Parathyroid adenoma (tissue), 2 donors: ENCODE results near the gene CDX1.

Experiments
- H2AFZ ChIP-seq: fragments of 300-600 bp; sonication (generic); one replicate; pipeline ENCODE4 v1.7.0; 2017; ENCODE audit warnings: antibody characterized with exemption, mild to moderate bottlenecking
- H3K27ac ChIP-seq: fragments of 300-600 bp; sonication (generic); one replicate; pipeline ENCODE4 v1.7.0; 2017
- H3K27me3 ChIP-seq: fragments of 300-600 bp; sonication (generic); one replicate; pipeline ENCODE4 v1.7.0; 2017; ENCODE audit warnings: low read length; ENCODE audit not compliant: control insufficient read depth, insufficient read depth
- H3K36me3 ChIP-seq: fragments of 300-600 bp; sonication (generic); one replicate; pipeline ENCODE4 v1.7.0; 2017; ENCODE audit warnings: low read length; ENCODE audit not compliant: control insufficient read depth, insufficient read depth
- H3K4me1 ChIP-seq: fragments of 300-600 bp; sonication (generic); one replicate; pipeline ENCODE4 v1.7.0; 2017; ENCODE audit warnings: control low read depth
- H3K4me2 ChIP-seq: fragments of 300-600 bp; sonication (generic); one replicate; pipeline ENCODE4 v1.7.0; 2017; ENCODE audit warnings: low read length
- H3K4me3 ChIP-seq: fragments of 300-600 bp; sonication (generic); one replicate; pipeline ENCODE4 v1.7.0; 2017; ENCODE audit warnings: low read depth, low read length
- H3K79me2 ChIP-seq: fragments of 300-600 bp; sonication (generic); one replicate; pipeline ENCODE4 v1.7.0; 2017; ENCODE audit warnings: control low read depth
- H3K9ac ChIP-seq: fragments of 300-600 bp; sonication (generic); one replicate; pipeline ENCODE4 v1.7.0; 2017; ENCODE audit warnings: mild to moderate bottlenecking
- H3K9me3 ChIP-seq: fragments of 300-600 bp; sonication (generic); one replicate; pipeline ENCODE4 v1.7.0; 2017; ENCODE audit warnings: low read length; ENCODE audit not compliant: control insufficient read depth
- CTCF ChIP-seq: fragments of 300-600 bp; sonication (generic); IDR thresholded peaks from one replicate; pipeline ENCODE4 v1.7.0; 2017; ENCODE audit warnings: antibody characterized with exemption, mild to moderate bottlenecking
- donor health status: primary hyperparathyroidism.

Gene CDX1

GRCh38 chr5:150125334-150125733, 41.2 kb upstream of the CDX1 start:
- H3K27me3 ChIP-seq, result no peaks in the 10 kb centered on the region
- no peak overlapping the region for H3K4me2 ChIP-seq
- no peak overlapping the region for H3K4me3 ChIP-seq
- no peak overlapping the region for H3K27ac ChIP-seq
- no peaks in the 10 kb centered on the region for H3K36me3 ChIP-seq
- no peak for TF ChIP-seq CTCF
- H2AFZ ChIP-seq, result no peak overlapping the region
- H3K79me2 ChIP-seq, result no peaks in the 10 kb centered on the region
- no peaks in the 10 kb centered on the region for H3K9me3 ChIP-seq
- H3K9ac ChIP-seq, result no peak overlapping the region
- H3K4me1 ChIP-seq, result peaks cover 5% of the 10 kb centered on the region

GRCh38 chr5:150126199-150126920, 40.2 kb upstream of the CDX1 start:
- Histone ChIP-seq H3K4me2 (no peak overlapping the region), H3K9me3 (no peaks in the 10 kb centered on the region), H3K4me3 (no peak overlapping the region), H3K9ac (no peak overlapping the region), H3K36me3 (no peaks in the 10 kb centered on the region), H3K27me3 (no peaks in the 10 kb centered on the region), H3K79me2 (no peaks in the 10 kb centered on the region), H3K27ac (no peak overlapping the region), H3K4me1 (peaks cover 5% of the 10 kb centered on the region), H2AFZ (no peak overlapping the region)
- no peak for TF ChIP-seq CTCF

- no peak overlapping the region for H3K4me3 ChIP-seq
- H3K9ac ChIP-seq, result no peak overlapping the region
- H3K36me3 ChIP-seq, result no peaks in the 10 kb centered on the region
- H3K27me3 ChIP-seq, result no peaks in the 10 kb centered on the region
- H3K79me2 ChIP-seq, result no peaks in the 10 kb centered on the region
- no peak overlapping the region for H3K4me2 ChIP-seq
- H3K4me1 ChIP-seq, result peaks cover 5% of the 10 kb centered on the region
- no peak overlapping the region for H3K27ac ChIP-seq
- no peak for TF ChIP-seq CTCF
- no peaks in the 10 kb centered on the region for H3K9me3 ChIP-seq
- no peak overlapping the region for H2AFZ ChIP-seq
Observed at GRCh38 chr5:150126921-150127265, 39.7 kb upstream of the CDX1 start.

- H3K27ac ChIP-seq, result no peak overlapping the region
- peak overlapping the region; percentile 44 for H3K4me2 ChIP-seq
- H2AFZ ChIP-seq, result peak overlapping the region; percentile 90
- H3K9me3 ChIP-seq, result no peaks in the 10 kb centered on the region
- H3K9ac ChIP-seq, result no peak overlapping the region
- H3K4me3 ChIP-seq, result no peak overlapping the region
- no peak for TF ChIP-seq CTCF
- H3K27me3 ChIP-seq, result no peaks in the 10 kb centered on the region
- peaks cover 5% of the 10 kb centered on the region for H3K4me1 ChIP-seq
- H3K79me2 ChIP-seq, result no peaks in the 10 kb centered on the region
- no peaks in the 10 kb centered on the region for H3K36me3 ChIP-seq
Observed at GRCh38 chr5:150129454-150129812, 37.1 kb upstream of the CDX1 start.

GRCh38 chr5:150129813-150130492, 36.6 kb upstream of the CDX1 start:
- Histone ChIP-seq H2AFZ (peak overlapping the region; percentile 90), H3K9ac (no peak overlapping the region), H3K79me2 (no peaks in the 10 kb centered on the region), H3K4me1 (peaks cover 5% of the 10 kb centered on the region), H3K4me2 (peak overlapping the region; percentile 44), H3K9me3 (no peaks in the 10 kb centered on the region), H3K27me3 (no peaks in the 10 kb centered on the region), H3K36me3 (no peaks in the 10 kb centered on the region), H3K27ac (no peak overlapping the region), H3K4me3 (no peak overlapping the region)
- peak; percentile 91 for TF ChIP-seq CTCF
